Middle frontal gyrus (tissue), 1 donor: Measurements from ENCODE around the gene CEP83.

ENCODE experiments used
- DNase-seq: peaks from one replicate; pipeline ENCODE4 v3.0.0-alpha.2; 2015; ENCODE audit warnings: low spot score; ENCODE audit errors: extremely low spot score

Gene CEP83

GRCh38 chr12:94308612-94309011, 151.1 kb downstream of the CEP83 start:
- no peak for DNase-seq

GRCh38 chr12:94305130-94305957, 154.3 kb downstream of the CEP83 start:
- DNase-seq: no peak

- DNase-seq: no peak
These were observed 155.1 kb downstream of the CEP83 start for GRCh38 chr12:94304566-94305061.

GRCh38 chr12:94304012-94304411, 155.7 kb downstream of the CEP83 start:
- DNase-seq: no peak

GRCh38 chr12:94299846-94300245, 159.8 kb downstream of the CEP83 start:
- DNase-seq: no peak

- DNase-seq: no peak
These were observed 161.7 kb downstream of the CEP83 start for GRCh38 chr12:94297876-94298505.

GRCh38 chr12:94297096-94297699, 162.5 kb downstream of the CEP83 start:
- DNase-seq: no peak

- no peak for DNase-seq
These were observed 169.3 kb downstream of the CEP83 start for GRCh38 chr12:94290353-94290752.

GRCh38 chr12:94289461-94290312, 170.0 kb downstream of the CEP83 start:
- no peak for DNase-seq

GRCh38 chr12:94287245-94287628, 172.4 kb downstream of the CEP83 start:
- DNase-seq: no peak

- DNase-seq: no peak
These were observed 173.0 kb downstream of the CEP83 start for GRCh38 chr12:94286583-94287244.

GRCh38 chr12:94285943-94286582, 173.6 kb downstream of the CEP83 start:
- no peak for DNase-seq

- DNase-seq: no peak
These were observed 174.8 kb downstream of the CEP83 start for GRCh38 chr12:94284859-94285258.

GRCh38 chr12:94284046-94284445, 175.6 kb downstream of the CEP83 start:
- DNase-seq: no peak

GRCh38 chr12:94282675-94283074, 177.0 kb downstream of the CEP83 start:
- DNase-seq: no peak

- no peak for DNase-seq
These were observed 179.6 kb downstream of the CEP83 start for GRCh38 chr12:94280063-94280462.

GRCh38 chr12:94277426-94278000, 182.2 kb downstream of the CEP83 start:
- DNase-seq: no peak

GRCh38 chr12:94276725-94277124, 182.9 kb downstream of the CEP83 start:
- DNase-seq: no peak

GRCh38 chr12:94273272-94273671, 186.4 kb downstream of the CEP83 start:
- DNase-seq: no peak

GRCh38 chr12:94272280-94272679, 187.4 kb downstream of the CEP83 start:
- DNase-seq: no peak
